Right lobe of liver (tissue), 6 donors: Measurements from ENCODE around the gene KSR2. TPM values are rescaled to one million over a fixed set of nuclear protein-coding genes. Genes with fewer than 3 reads are reported as not detected.
A peak's percentile ranks its signal among the peaks of the same experiment; 100 is the strongest.
"Not testable (repeated sequence)": the region's sequence is repeated elsewhere in the genome, so short reads cannot be mapped to it uniquely, and the experiment has no call there.

Experiments
- ATAC-seq, 4 donors: fragments of 200-7000 bp; cut with Tn5 transposase; one replicate each; pipeline ENCODE4 v1.9.1; 2020; ENCODE audit warnings: mild to moderate bottlenecking in 4 of 4, moderate library complexity in 4 of 4
- DNase-seq, 3 donors: peaks; one replicate each; pipeline ENCODE4 v3.0.0-alpha.2; 2020
- H3K27ac ChIP-seq, 3 donors: fragments of 200-600 bp; one replicate each; pipeline ENCODE4 v1.8.0; 2022
- H3K27me3 ChIP-seq, 2 donors: fragments of 200-600 bp; one replicate each; pipeline ENCODE4 v1.8.0; 2022
- H3K36me3 ChIP-seq, 4 donors: fragments of 200-600 bp; sonication (generic) in 1 of 4; one replicate each; pipeline versions ENCODE4 v1.5.1 to v1.8.0; 2017 to 2022; ENCODE audit warnings: control low read depth in 1 of 4
- H3K4me1 ChIP-seq, 4 donors: fragments of 200-600 bp; sonication (generic) in 1 of 4; one replicate each; pipeline versions ENCODE4 v1.5.1 to v1.8.0; 2017 to 2022; ENCODE audit warnings: control low read depth in 1 of 4
- H3K4me3 ChIP-seq, 3 donors: fragments of 200-600 bp; one replicate each; pipeline ENCODE4 v1.8.0; 2022
- H3K9me3 ChIP-seq, 4 donors: fragments of 200-600 bp; sonication (generic) in 1 of 4; one replicate each; pipeline versions ENCODE4 v1.5.1 to v1.8.0; 2017 to 2022; ENCODE audit warnings: control low read depth in 1 of 4
- CTCF ChIP-seq, 4 donors: fragments of 200-600 bp in 3 of 4; fragments of 450-650 bp in 1 of 4; IDR thresholded peaks; one replicate each; pipeline versions ENCODE4 v1.5.1 to v1.8.0; 2016 to 2022; ENCODE audit warnings: antibody characterized with exemption in 4 of 4, mild to moderate bottlenecking in 2 of 4
- POLR2A ChIP-seq: fragments of 450-650 bp; IDR thresholded peaks from one replicate; pipeline ENCODE4 v1.6.1; 2017; ENCODE audit warnings: antibody characterized with exemption, mild to moderate bottlenecking
- WGBS: methylation state at CpG from one replicate; pipeline ENCODE4 v1.1.6; 2018; ENCODE audit warnings: low coverage, low lambda C conversion rate; ENCODE audit not compliant: insufficient coverage; ENCODE audit errors: missing lambda C conversion rate; 5-methylcytosine and 5-hydroxymethylcytosine counted together
- intact Hi-C, 2 donors: fragments of 100-400 bp; cut with DNase I; formaldehyde crosslinking; loops; one replicate each; pipeline versions ENCODE4 v1.11.2 to v1.14.1; 2022
- total RNA-seq, 6 experiments: library from RNA; depleted of rRNA in 2 of 6; stranded (reverse); fragments of >200 nt in 2 of 6; fragmentation: NEBNext Ultra II Directional in 3 of 6; extraction: Animal tissue kit (Norgen Biotek cat#: 25700) in 3 of 6; gene quantifications; one replicate each; pipeline versions ENCODE4 v1.1.0 to v1.2.4, GENCODE V29; 2016 to 2023
- donor health status: DM: no; HTN: yes; CAD: no.
- donor health status: DM: no; HTN: no; CAD: no.
- donor health status: DM: no; HTN: no; CAD: no.
- donor health status: DM: no; HTN: yes; CAD: no.
- donor health status: DM: no; HTN: yes; CAD: no.

The KSR2 gene
- total RNA-seq, 6 experiments from 2014 or later, result 0.02 to 0.07 (median 0.02) TPM; not detected in 2

- Histone ChIP-seq H3K27ac (peak overlapping the region; percentile 80 to 97 (median 94)), H3K27me3 (no peaks in the 10 kb centered on the region), H3K4me1 (peaks cover 0 to 16% (median 4%) of the 10 kb centered on the region in 4 donors), H3K36me3 (peaks cover 0 to 12% (median 0%) of the 10 kb centered on the region in 4 donors), H3K4me3 (peak overlapping the region in 1 of 3 donors; percentile 87), H3K9me3 (no peaks in the 10 kb centered on the region)
- intact Hi-C loops, result no loop called here
- TF ChIP-seq POLR2A, result no peak
- TF ChIP-seq CTCF (IDR thresholded peaks at IDR 0.05), result no peak
- DNase-seq (no peak), ATAC-seq (peak in 3 of 4 donors; percentile 33 to 55 (median 52))
- 100% methylated on average over 1 of the region's 2 CpGs for WGBS
Observed at GRCh38 chr12:118015306-118015705, 46.5 kb upstream of the KSR2 start.

DNA sequence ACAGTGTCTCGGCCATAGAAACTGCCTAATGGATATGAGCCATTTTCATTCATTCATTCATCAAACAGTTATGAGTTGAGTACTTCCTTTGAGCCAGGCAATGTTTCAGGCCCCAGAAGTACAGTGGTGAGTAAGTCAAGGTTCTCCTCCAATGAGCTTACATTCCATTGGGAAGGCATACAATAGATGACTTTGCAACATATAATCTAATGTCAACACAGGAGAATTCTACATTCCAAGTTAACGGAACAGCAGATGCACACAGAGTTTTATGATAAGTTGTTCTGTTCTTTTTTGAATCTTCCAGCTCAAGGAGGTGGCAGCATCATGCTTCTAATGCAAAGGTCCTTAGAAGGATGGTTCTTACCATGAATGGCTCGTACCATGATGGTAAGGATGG is 44.5 kb upstream of the KSR2 start:
- ATAC-seq (no peak), DNase-seq (no peak)
- Histone ChIP-seq H3K4me1 (peaks cover 0 to 16% (median 4%) of the 10 kb centered on the region in 4 donors), H3K36me3 (no peaks in the 10 kb centered on the region), H3K4me3 (no peak overlapping the region), H3K9me3 (no peaks in the 10 kb centered on the region), H3K27me3 (no peaks in the 10 kb centered on the region), H3K27ac (no peak overlapping the region)
- TF ChIP-seq CTCF (IDR thresholded peaks at IDR 0.05), result no peak
- no peak for TF ChIP-seq POLR2A
- WGBS, result 86% methylated on average over 3 of the region's 3 CpGs
- intact Hi-C loops, result no loop called here

GRCh38 chr12:118011961-118012360 is 43.2 kb upstream of the KSR2 start:
- WGBS, result 93% methylated on average over 3 of the region's 3 CpGs
- no peak for DNase-seq
- no peaks in the 10 kb centered on the region for H3K9me3 ChIP-seq
- H3K27me3 ChIP-seq, result no peaks in the 10 kb centered on the region
- H3K4me3 ChIP-seq, result no peak overlapping the region
- intact Hi-C loops, result no loop called here
- H3K27ac ChIP-seq, result no peak overlapping the region
- ATAC-seq, result no peak
- no peaks in the 10 kb centered on the region for H3K36me3 ChIP-seq
- TF ChIP-seq CTCF (IDR thresholded peaks at IDR 0.05) (no peak), POLR2A (no peak)
- H3K4me1 ChIP-seq, result peaks cover 0 to 12% (median 4%) of the 10 kb centered on the region in 4 donors

DNA sequence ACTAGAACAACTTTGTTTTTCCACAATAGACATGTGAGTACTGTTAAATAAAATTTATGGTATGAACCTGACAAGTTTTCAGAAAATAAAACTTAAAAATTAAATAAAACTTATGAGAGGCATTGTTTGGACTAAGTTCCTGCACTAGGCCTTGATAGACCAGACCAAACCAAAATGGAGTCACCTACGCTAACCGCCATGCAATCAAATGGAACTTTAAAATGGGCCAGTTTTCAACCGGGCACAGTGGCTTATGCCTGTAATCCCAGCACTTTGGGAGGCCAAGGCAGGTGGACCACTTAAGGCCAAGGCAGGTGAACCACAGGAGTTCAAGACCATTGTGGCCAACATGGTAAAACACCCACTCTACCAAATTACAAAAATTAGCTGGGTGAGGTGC is 42.6 kb upstream of the KSR2 start:
- ATAC-seq (no peak), DNase-seq (no peak)
- no peak overlapping the region for H3K4me3 ChIP-seq
- H3K36me3 ChIP-seq, result no peaks in the 10 kb centered on the region
- intact Hi-C loops, result no loop called here
- H3K9me3 ChIP-seq, result no peaks in the 10 kb centered on the region
- 100% methylated on average over 2 of the region's 3 CpGs for WGBS
- H3K27me3 ChIP-seq, result no peaks in the 10 kb centered on the region
- H3K4me1 ChIP-seq, result peaks cover 0 to 12% (median 4%) of the 10 kb centered on the region in 4 donors
- TF ChIP-seq CTCF (IDR thresholded peaks at IDR 0.05) (no peak), POLR2A (no peak)
- H3K27ac ChIP-seq, result no peak overlapping the region

- 97% methylated on average over 3 of the region's 3 CpGs for WGBS
- no peaks in the 10 kb centered on the region for H3K9me3 ChIP-seq
- intact Hi-C loops, result no loop called here
- ATAC-seq (no peak), DNase-seq (no peak)
- H3K27me3 ChIP-seq, result no peaks in the 10 kb centered on the region
- no peaks in the 10 kb centered on the region for H3K36me3 ChIP-seq
- TF ChIP-seq POLR2A, result no peak
- no peak for TF ChIP-seq CTCF (IDR thresholded peaks at IDR 0.05)
- H3K4me1 ChIP-seq, result peaks cover 0 to 12% (median 4%) of the 10 kb centered on the region in 4 donors
- H3K27ac ChIP-seq, result no peak overlapping the region
- H3K4me3 ChIP-seq, result no peak overlapping the region
Observed at GRCh38 chr12:118010903-118011302, 42.1 kb upstream of the KSR2 start.

GRCh38 chr12:117999806-118000205 is 31.0 kb upstream of the KSR2 start:
- H3K27me3 ChIP-seq, H3K9me3 ChIP-seq, intact Hi-C loops, H3K36me3 ChIP-seq, H3K4me3 ChIP-seq, DNase-seq, H3K27ac ChIP-seq, H3K4me1 ChIP-seq, ATAC-seq: not testable (repeated sequence)
- WGBS, result 55% methylated on average over 2 of the region's 2 CpGs
